Thoracic aorta (tissue), 2 donors: Measurements from ENCODE around the gene MYL5. TPM values are rescaled to one million over a fixed set of nuclear protein-coding genes. Genes with fewer than 3 reads are reported as not detected.

Experiments
- ATAC-seq: fragments of 150-250 bp; one replicate; pipeline ENCODE4 v1.8.0; 2017; ENCODE audit warnings: low read depth; ENCODE audit not compliant: insufficient number of reproducible peaks, low FRiP score
- DNase-seq: peaks from one replicate; pipeline ENCODE4 v3.0.0-alpha.2; 2020; ENCODE audit warnings: low spot score
- H3K27ac ChIP-seq, 2 donors: fragments of 200-600 bp; sonication (generic); 1 replicate in 1 of 2; 2 replicates in 1 of 2; pipeline ENCODE4 v1.5.1; 2016; ENCODE audit warnings: mild to moderate bottlenecking in 2 of 2, moderate library complexity in 2 of 2
- H3K27me3 ChIP-seq: fragments of 200-600 bp; sonication (generic); replicated peaks from 2 replicates; pipeline ENCODE4 v1.6.0; 2016; ENCODE audit warnings: mild to moderate bottlenecking; ENCODE audit not compliant: insufficient read depth
- H3K36me3 ChIP-seq: fragments of 200-600 bp; sonication (generic); one replicate; pipeline ENCODE4 v1.5.1; 2016
- H3K4me1 ChIP-seq, 2 donors: fragments of 200-600 bp; sonication (generic); 1 replicate in 1 of 2; 2 replicates in 1 of 2; pipeline versions ENCODE4 v1.5.1 to v1.6.0; 2016; ENCODE audit warnings: low read depth in 2 of 2, mild to moderate bottlenecking in 1 of 2; ENCODE audit not compliant: control insufficient read depth in 1 of 2
- H3K4me3 ChIP-seq: fragments of 200-600 bp; sonication (generic); 2 replicates; pipeline ENCODE4 v1.5.1; 2016; ENCODE audit warnings: mild to moderate bottlenecking
- H3K9me3 ChIP-seq: fragments of 200-600 bp; sonication (generic); 2 replicates; pipeline ENCODE4 v1.5.1; 2016
- total RNA-seq, 2 donors: library from RNA; depleted of rRNA; stranded (reverse); fragments of >200 nt; gene quantifications; one replicate each; pipeline versions ENCODE4 v1.1.0 to v1.2.3, GENCODE V29; 2016
- TF ChIP-seq, protein P1 (sequence below): fragments of 200-600 bp; sonication (generic); IDR thresholded peaks from one replicate; pipeline ENCODE4 v1.5.1; 2019; ENCODE audit warnings: antibody characterized with exemption

The MYL5 gene
- total RNA-seq, 2 donors from 2014 or later, result 3.8 to 4.9 TPM

DNA sequence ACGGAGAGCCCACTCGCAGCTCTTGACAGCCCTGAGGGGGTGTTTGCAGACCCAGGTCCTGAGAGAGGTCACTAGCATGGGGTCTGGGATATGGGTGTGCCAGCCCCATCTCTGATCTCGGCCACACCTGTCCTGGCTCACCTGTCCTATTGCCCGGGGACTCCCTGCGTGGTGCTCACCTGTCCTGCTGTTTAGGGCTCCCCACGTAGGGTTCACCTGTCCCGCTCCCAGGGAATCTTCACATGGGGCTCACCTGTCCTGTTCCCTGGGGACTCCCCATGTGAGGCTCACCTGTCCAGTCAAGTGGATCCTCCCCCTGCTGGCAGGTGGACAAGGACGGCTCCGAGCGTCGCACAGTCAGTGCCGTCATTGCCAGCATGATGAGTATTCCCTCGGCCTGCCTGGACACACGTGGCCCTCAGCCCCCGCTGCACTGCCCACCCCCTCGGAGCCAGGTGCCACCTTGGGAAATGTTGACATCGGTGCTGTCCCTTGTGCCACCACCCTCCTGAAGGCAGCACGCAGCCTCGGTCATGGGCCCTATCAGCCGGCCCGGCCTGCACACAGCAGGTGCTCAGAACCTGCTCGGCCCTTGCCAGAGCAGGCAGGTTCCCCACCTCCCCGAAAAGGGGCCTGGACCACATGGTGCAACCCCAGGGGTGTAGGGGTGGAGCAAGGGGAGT, 8.3 kb downstream of the MYL5 start:
- Histone ChIP-seq H3K4me1 (peaks cover 6 to 12% of the 10 kb centered on the region in 2 donors), H3K27ac (no peak overlapping the region), H3K36me3 (no peaks in the 10 kb centered on the region), H3K9me3 (no peaks in the 10 kb centered on the region), H3K4me3 (no peak overlapping the region), H3K27me3 (no peaks in the 10 kb centered on the region)
- TF ChIP-seq, protein P1, sequence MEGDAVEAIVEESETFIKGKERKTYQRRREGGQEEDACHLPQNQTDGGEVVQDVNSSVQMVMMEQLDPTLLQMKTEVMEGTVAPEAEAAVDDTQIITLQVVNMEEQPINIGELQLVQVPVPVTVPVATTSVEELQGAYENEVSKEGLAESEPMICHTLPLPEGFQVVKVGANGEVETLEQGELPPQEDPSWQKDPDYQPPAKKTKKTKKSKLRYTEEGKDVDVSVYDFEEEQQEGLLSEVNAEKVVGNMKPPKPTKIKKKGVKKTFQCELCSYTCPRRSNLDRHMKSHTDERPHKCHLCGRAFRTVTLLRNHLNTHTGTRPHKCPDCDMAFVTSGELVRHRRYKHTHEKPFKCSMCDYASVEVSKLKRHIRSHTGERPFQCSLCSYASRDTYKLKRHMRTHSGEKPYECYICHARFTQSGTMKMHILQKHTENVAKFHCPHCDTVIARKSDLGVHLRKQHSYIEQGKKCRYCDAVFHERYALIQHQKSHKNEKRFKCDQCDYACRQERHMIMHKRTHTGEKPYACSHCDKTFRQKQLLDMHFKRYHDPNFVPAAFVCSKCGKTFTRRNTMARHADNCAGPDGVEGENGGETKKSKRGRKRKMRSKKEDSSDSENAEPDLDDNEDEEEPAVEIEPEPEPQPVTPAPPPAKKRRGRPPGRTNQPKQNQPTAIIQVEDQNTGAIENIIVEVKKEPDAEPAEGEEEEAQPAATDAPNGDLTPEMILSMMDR, result no peak
- ATAC-seq (no peak), DNase-seq (no peak)

DNA sequence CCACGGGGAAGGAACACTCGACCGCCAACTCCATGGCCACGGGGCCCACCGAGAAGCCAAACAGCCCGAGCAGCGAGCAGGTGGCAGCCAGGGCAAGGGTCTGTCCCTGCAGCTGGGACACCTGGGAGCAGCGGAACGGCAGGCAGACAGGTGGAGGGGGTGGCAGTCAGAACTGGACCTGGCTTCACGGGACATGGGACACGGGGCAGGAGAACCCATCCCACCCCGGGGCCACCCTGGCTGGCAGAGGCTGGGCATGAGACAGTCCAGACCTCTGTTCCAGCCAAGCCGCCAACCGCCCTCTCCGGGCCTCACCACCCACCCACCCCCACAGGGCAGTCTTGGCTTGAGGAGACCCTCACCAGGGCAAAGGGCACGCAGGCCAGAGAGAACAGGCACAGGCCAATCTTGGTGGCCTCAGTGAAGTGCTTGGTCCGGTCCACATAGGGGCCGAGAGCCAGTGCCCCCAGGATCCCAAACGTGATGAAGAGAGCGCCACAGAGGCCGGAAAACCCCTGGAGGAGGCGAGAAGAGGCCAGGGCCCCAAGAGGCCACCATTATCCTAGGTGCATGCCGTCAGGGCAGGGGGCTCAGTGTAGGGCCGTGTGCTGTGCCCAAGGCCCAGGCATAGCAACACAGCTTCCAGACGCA, 9.0 kb downstream of the MYL5 start:
- DNase-seq (no peak), ATAC-seq (no peak)
- Histone ChIP-seq H3K27ac (no peak overlapping the region), H3K4me1 (peaks cover 6 to 20% of the 10 kb centered on the region in 2 donors), H3K9me3 (no peaks in the 10 kb centered on the region), H3K36me3 (no peaks in the 10 kb centered on the region), H3K27me3 (no peaks in the 10 kb centered on the region), H3K4me3 (no peak overlapping the region)
- TF ChIP-seq, protein P1, result no peak

DNA sequence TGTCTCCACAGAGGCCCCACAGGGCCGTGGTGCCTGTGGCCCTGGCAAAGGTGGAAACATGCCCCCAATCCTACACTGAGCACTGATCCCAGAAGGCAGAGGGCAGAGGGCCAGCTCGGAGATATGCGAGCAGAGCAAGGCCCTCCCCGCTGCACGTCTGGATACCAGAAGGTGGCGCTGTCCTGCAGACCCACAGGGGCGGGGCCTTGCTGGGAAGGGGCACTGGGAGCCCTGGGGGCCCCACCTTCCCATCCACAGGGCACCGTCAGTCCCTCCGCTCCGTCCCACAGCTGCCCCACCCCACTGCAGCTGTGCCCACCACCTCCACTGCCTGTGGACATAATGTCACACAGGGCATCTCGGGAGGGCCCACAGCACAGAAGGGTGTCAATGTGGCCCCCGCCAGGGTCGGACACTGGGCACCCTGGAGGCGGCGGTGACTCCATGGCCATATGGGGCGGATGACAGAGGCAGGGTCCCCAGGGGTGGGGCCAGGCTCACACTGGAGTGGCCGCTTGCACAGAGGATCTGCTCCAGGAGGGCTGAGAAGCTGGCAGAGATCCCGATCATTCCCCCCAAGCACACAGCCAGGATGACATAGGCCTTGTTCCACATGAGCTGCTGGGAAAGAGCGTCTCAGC, 9.8 kb downstream of the MYL5 start:
- no peak for DNase-seq
- H3K4me1 ChIP-seq, result peaks cover 9 to 23% of the 10 kb centered on the region in 2 donors
- H3K27ac ChIP-seq, result no peak overlapping the region
- no peak overlapping the region for H3K4me3 ChIP-seq
- ATAC-seq, result no peak
- H3K27me3 ChIP-seq, result no peaks in the 10 kb centered on the region
- H3K36me3 ChIP-seq, result no peaks in the 10 kb centered on the region
- TF ChIP-seq, protein P1, result peak; percentile 40
- H3K9me3 ChIP-seq, result no peaks in the 10 kb centered on the region

DNA sequence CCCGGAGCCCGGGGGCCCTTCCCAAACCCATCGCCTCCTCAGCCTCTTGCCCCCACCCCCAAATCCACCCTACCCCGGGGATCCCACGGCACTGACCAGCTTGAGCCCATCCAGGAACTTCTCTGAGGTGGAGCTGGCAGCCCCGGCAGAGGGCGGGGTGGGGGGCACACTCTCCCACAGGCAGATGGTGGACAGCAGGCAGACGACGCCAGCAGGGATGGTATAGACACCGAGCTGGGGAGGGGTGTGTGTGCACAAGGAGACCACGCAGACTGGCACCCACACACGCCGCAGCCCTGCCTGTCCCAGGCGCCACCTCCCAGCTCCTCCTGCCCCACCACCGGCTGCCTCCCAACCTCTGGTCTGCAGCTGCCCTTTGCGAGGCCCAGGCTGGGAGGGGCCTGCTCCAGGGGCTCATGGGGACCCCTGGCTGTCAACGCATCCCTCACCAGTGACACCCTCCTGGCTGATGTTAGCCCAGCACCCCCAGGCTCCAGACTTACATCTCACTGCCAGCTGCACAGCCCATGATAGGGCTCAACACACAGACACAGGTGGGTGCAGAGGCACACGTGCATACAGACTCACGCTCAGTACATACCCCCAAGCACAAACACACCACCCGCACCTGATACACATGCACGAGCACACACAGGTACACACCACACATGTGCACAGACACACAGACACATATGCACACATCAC, 10.4 kb downstream of the MYL5 start:
- Histone ChIP-seq H3K27ac (no peak overlapping the region), H3K4me3 (no peak overlapping the region), H3K27me3 (no peaks in the 10 kb centered on the region), H3K4me1 (peaks cover 13 to 30% of the 10 kb centered on the region in 2 donors), H3K9me3 (no peaks in the 10 kb centered on the region), H3K36me3 (no peaks in the 10 kb centered on the region)
- no peak for DNase-seq
- TF ChIP-seq, protein P1, result no peak
- ATAC-seq, result no peak
